H9 (cell line): ENCODE measurements around the gene CAMTA1. TPM values are rescaled to one million over a fixed set of nuclear protein-coding genes. Genes with fewer than 3 reads are reported as not detected.

Experiments
- DNase-seq: peaks from one replicate; pipeline ENCODE4 v3.0.0-alpha.2; 2017
- H2AFZ ChIP-seq: one replicate; pipeline ENCODE4 v1.6.1; 2013; ENCODE audit warnings: mild to moderate bottlenecking, low read length, control low read depth, moderate library complexity
- H2AK5ac ChIP-seq: 2 replicates; pipeline ENCODE4 v1.6.1; 2013; ENCODE audit warnings: low read length, control low read depth, mixed read lengths; ENCODE audit not compliant: insufficient read length
- H2BK120ac ChIP-seq: one replicate; pipeline ENCODE4 v1.6.1; 2013; ENCODE audit warnings: low read depth, mild to moderate bottlenecking, low read length, control low read depth, inconsistent platforms; ENCODE audit not compliant: poor library complexity, severe bottlenecking
- H2BK12ac ChIP-seq: 2 replicates; pipeline ENCODE4 v1.6.1; 2013; ENCODE audit warnings: low read length, control low read depth, mixed read lengths, low read depth; ENCODE audit not compliant: insufficient read length
- H2BK15ac ChIP-seq: 2 replicates; pipeline ENCODE4 v1.6.1; 2013; ENCODE audit warnings: low read depth, low read length, control low read depth
- H2BK20ac ChIP-seq: one replicate; pipeline ENCODE4 v1.6.1; 2013; ENCODE audit warnings: low read depth, mild to moderate bottlenecking, low read length, control low read depth, inconsistent platforms; ENCODE audit not compliant: poor library complexity, severe bottlenecking
- H2BK5ac ChIP-seq: 2 replicates; pipeline ENCODE4 v1.6.1; 2013; ENCODE audit warnings: low read length, control low read depth, mixed read lengths; ENCODE audit not compliant: insufficient read length
- H3K14ac ChIP-seq: 2 replicates; pipeline ENCODE4 v1.6.1; 2013; ENCODE audit warnings: low read length, control low read depth; ENCODE audit not compliant: insufficient read depth
- H3K18ac ChIP-seq: 2 replicates; pipeline ENCODE4 v1.6.1; 2013; ENCODE audit warnings: low read depth, mild to moderate bottlenecking, mixed read lengths, low read length, control low read depth; ENCODE audit not compliant: insufficient read length
- H3K23ac ChIP-seq: 2 replicates; pipeline ENCODE4 v1.6.1; 2013; ENCODE audit warnings: low read length, control low read depth, mixed read lengths, low read depth; ENCODE audit not compliant: insufficient read length
- H3K23me2 ChIP-seq: 2 replicates; pipeline ENCODE4 v1.6.1; 2013; ENCODE audit warnings: low read depth, mild to moderate bottlenecking, mixed read lengths, low read length, control low read depth; ENCODE audit not compliant: insufficient read length, poor library complexity, severe bottlenecking
- H3K27ac ChIP-seq: 2 replicates; pipeline ENCODE4 v1.5.1; 2013; ENCODE audit warnings: low read length, control low read depth, mixed read lengths, low read depth; ENCODE audit not compliant: insufficient read length
- H3K27me3 ChIP-seq: 2 replicates; pipeline ENCODE4 v1.6.1; 2013; ENCODE audit warnings: low read length, control low read depth, inconsistent platforms; ENCODE audit not compliant: insufficient read depth
- H3K4ac ChIP-seq: 2 replicates; pipeline ENCODE4 v1.6.1; 2013; ENCODE audit warnings: low read depth, mild to moderate bottlenecking, control low read depth, inconsistent platforms, low read length, moderate library complexity
- H3K4me1 ChIP-seq: 2 replicates; pipeline ENCODE4 v1.6.1; 2013; ENCODE audit warnings: low read length, control low read depth, inconsistent platforms; ENCODE audit not compliant: insufficient read depth
- H3K4me2 ChIP-seq: 2 replicates; pipeline ENCODE4 v1.6.1; 2013; ENCODE audit warnings: low read length, control low read depth, mixed read lengths; ENCODE audit not compliant: insufficient read length, insufficient read depth
- H3K56ac ChIP-seq: 2 replicates; pipeline ENCODE4 v1.6.1; 2013; ENCODE audit warnings: low read depth, mild to moderate bottlenecking, mixed read lengths, low read length, control low read depth; ENCODE audit not compliant: insufficient read length
- H3K79me1 ChIP-seq: 2 replicates; pipeline ENCODE4 v1.6.1; 2013; ENCODE audit warnings: low read depth, mild to moderate bottlenecking, moderate library complexity, low read length, control low read depth, inconsistent platforms; ENCODE audit not compliant: insufficient read depth, poor library complexity, severe bottlenecking
- H3K79me2 ChIP-seq: 2 replicates; pipeline ENCODE4 v1.6.1; 2013; ENCODE audit warnings: low read length, control low read depth, inconsistent platforms; ENCODE audit not compliant: insufficient read depth
- H3K9ac ChIP-seq: 2 replicates; pipeline ENCODE4 v1.6.1; 2013; ENCODE audit warnings: low read length, control low read depth, mixed read lengths; ENCODE audit not compliant: insufficient read length; ENCODE audit errors: extremely low read depth
- H3K9me3 ChIP-seq: one replicate; pipeline ENCODE4 v1.6.1; 2013; ENCODE audit warnings: low read depth, low read length, inconsistent platforms; ENCODE audit not compliant: control insufficient read depth
- H3T11ph ChIP-seq: one replicate; pipeline ENCODE4 v1.6.1; 2013; ENCODE audit warnings: mild to moderate bottlenecking, low read length, control low read depth, inconsistent platforms
- H4K20me1 ChIP-seq: one replicate; pipeline ENCODE4 v1.6.1; 2013; ENCODE audit not compliant: control insufficient read depth, insufficient read length, insufficient read depth
- H4K5ac ChIP-seq: 2 replicates; pipeline ENCODE4 v1.6.1; 2013; ENCODE audit warnings: low read depth, mild to moderate bottlenecking, mixed read lengths, low read length, control low read depth; ENCODE audit not compliant: insufficient read length
- H4K8ac ChIP-seq: replicated peaks from 2 replicates; pipeline ENCODE4 v1.6.1; 2013; ENCODE audit warnings: low read length, control low read depth, mixed read lengths, low read depth; ENCODE audit not compliant: insufficient read length
- H4K91ac ChIP-seq: 2 replicates; pipeline ENCODE4 v1.6.1; 2013; ENCODE audit warnings: low read depth, mild to moderate bottlenecking, moderate library complexity, mixed read lengths, low read length, control low read depth; ENCODE audit not compliant: insufficient read length
- H3K27ac Mint-ChIP-seq, 3 experiments: 2 replicates in 2 of 3; 3 replicates in 1 of 3; pipeline ENCODE4 v1.8.0; 2020 to 2021; ENCODE audit warnings: mixed read lengths in 3 of 3, mild to moderate bottlenecking in 1 of 3, moderate library complexity in 1 of 3
- H3K27me3 Mint-ChIP-seq: 2 replicates; pipeline ENCODE4 v1.8.0; 2021; ENCODE audit warnings: low read depth, mild to moderate bottlenecking, moderate library complexity, mixed read lengths
- H3K36me3 Mint-ChIP-seq, 3 experiments: 2 replicates in 2 of 3; 3 replicates in 1 of 3; pipeline ENCODE4 v1.8.0; 2020 to 2021; ENCODE audit warnings: low read depth in 3 of 3, mixed read lengths in 3 of 3; ENCODE audit not compliant: insufficient read depth in 1 of 3
- H3K4me1 Mint-ChIP-seq, 2 experiments: 2 replicates each; pipeline ENCODE4 v1.8.0; 2020; ENCODE audit warnings: mixed read lengths in 2 of 2
- H3K4me3 Mint-ChIP-seq, 2 experiments: 2 replicates in 1 of 2; 3 replicates in 1 of 2; pipeline ENCODE4 v1.8.0; 2020 to 2021; ENCODE audit warnings: mild to moderate bottlenecking in 2 of 2, mixed read lengths in 2 of 2, moderate library complexity in 1 of 2
- H3K9me3 Mint-ChIP-seq, 2 experiments: 2 replicates in 1 of 2; 3 replicates in 1 of 2; pipeline ENCODE4 v1.8.0; 2020; ENCODE audit warnings: mild to moderate bottlenecking in 2 of 2, mixed read lengths in 2 of 2, moderate library complexity in 1 of 2
- WGBS: extraction: QIAGEN DNeasy Blood & Tissue Kit; methylation state at CpG from one replicate; pipeline ENCODE4 v1.1.7; 2013; ENCODE audit warnings: missing lambda C conversion rate, low lambda C conversion rate, mixed read lengths; ENCODE audit not compliant: insufficient read length; ENCODE audit errors: extremely low coverage; 5-methylcytosine and 5-hydroxymethylcytosine counted together
- total RNA-seq: library from RNA; stranded (reverse); gene quantifications from 2 replicates; pipeline ENCODE4 v1.2.1, GENCODE V29; 2021
- TF ChIP-seq, protein P1 (sequence below): fragments of 200-600 bp; sonication (generic); conservative IDR thresholded peaks from 3 replicates; pipeline ENCODE4 v1.8.0; 2021; ENCODE audit warnings: antibody characterized with exemption, mild to moderate bottlenecking

Gene CAMTA1
- total RNA-seq, 1 experiment from 2014 or later, result 115 TPM

- no peak overlapping the region for H3K23ac ChIP-seq
These were observed 1020.2 kb downstream of the CAMTA1 start for GRCh38 chr1:7805460-7805859.

More at GRCh38 chr1:7805460-7805859, 1020.2 kb downstream of the CAMTA1 start:
- no peak overlapping the region for H4K91ac ChIP-seq
- no peak overlapping the region for H3K18ac ChIP-seq
- H3K79me1 ChIP-seq, result no peaks in the 10 kb centered on the region
- H2BK20ac ChIP-seq, result no peak overlapping the region
- no peak overlapping the region for H3K56ac ChIP-seq
- no peaks in the 10 kb centered on the region for H4K20me1 ChIP-seq
- H3K4me1 ChIP-seq, result no peaks in the 10 kb centered on the region
- TF ChIP-seq, protein P1, sequence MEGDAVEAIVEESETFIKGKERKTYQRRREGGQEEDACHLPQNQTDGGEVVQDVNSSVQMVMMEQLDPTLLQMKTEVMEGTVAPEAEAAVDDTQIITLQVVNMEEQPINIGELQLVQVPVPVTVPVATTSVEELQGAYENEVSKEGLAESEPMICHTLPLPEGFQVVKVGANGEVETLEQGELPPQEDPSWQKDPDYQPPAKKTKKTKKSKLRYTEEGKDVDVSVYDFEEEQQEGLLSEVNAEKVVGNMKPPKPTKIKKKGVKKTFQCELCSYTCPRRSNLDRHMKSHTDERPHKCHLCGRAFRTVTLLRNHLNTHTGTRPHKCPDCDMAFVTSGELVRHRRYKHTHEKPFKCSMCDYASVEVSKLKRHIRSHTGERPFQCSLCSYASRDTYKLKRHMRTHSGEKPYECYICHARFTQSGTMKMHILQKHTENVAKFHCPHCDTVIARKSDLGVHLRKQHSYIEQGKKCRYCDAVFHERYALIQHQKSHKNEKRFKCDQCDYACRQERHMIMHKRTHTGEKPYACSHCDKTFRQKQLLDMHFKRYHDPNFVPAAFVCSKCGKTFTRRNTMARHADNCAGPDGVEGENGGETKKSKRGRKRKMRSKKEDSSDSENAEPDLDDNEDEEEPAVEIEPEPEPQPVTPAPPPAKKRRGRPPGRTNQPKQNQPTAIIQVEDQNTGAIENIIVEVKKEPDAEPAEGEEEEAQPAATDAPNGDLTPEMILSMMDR, result no peak
- H3K4me2 ChIP-seq, result no peak overlapping the region
- peaks cover 0 to 2% of the 10 kb centered on the region in 2 experiments; a peak in 1 of 4 replicates for H3K4me1 Mint-ChIP-seq
- H3K9ac ChIP-seq, result no peak overlapping the region
- no peak overlapping the region for H3T11ph ChIP-seq
- no peak overlapping the region for H2BK15ac ChIP-seq
- H4K8ac ChIP-seq, result no peak overlapping the region
- peaks cover 4 to 24% (median 24%) of the 10 kb centered on the region in 3 experiments; a peak in 6 of 7 replicates for H3K36me3 Mint-ChIP-seq
- no peak overlapping the region for H2BK12ac ChIP-seq
- WGBS, result no CpG with 5 or more reads among the region's 9 CpGs
- no peak overlapping the region for H2AFZ ChIP-seq
- H3K79me2 ChIP-seq, result no peaks in the 10 kb centered on the region
- no peaks in the 10 kb centered on the region for H3K9me3 ChIP-seq
- no peaks in the 10 kb centered on the region for H3K27me3 Mint-ChIP-seq
- H3K4me3 Mint-ChIP-seq, result no peak overlapping the region
- no peak overlapping the region for H3K4ac ChIP-seq
- H3K27ac Mint-ChIP-seq, result no peak overlapping the region
- H2AK5ac ChIP-seq, result no peak overlapping the region
- no peak for DNase-seq
- no peaks in the 10 kb centered on the region for H3K9me3 Mint-ChIP-seq
- H2BK120ac ChIP-seq, result no peak overlapping the region
- no peak overlapping the region for H3K14ac ChIP-seq
- no peak overlapping the region for H4K5ac ChIP-seq
- H3K23me2 ChIP-seq, result no peaks in the 10 kb centered on the region
- H3K27me3 ChIP-seq, result no peaks in the 10 kb centered on the region
- no peak overlapping the region for H2BK5ac ChIP-seq
- H3K27ac ChIP-seq, result no peak overlapping the region
